Mesenchymal stem cell (in vitro differentiated cells and primary cell): ENCODE data around the gene PRXL2A.

Experiments
- DNase-seq: peaks from one replicate; pipeline ENCODE4 v3.0.0-alpha.2; 2013
- H2AFZ ChIP-seq: one replicate; pipeline ENCODE4 v1.6.1; 2013; ENCODE audit warnings: low read depth, mild to moderate bottlenecking, control low read depth, inconsistent platforms, low read length, moderate library complexity
- H2AK5ac ChIP-seq: 2 replicates; pipeline ENCODE4 v1.6.1; 2013; ENCODE audit warnings: low read length, moderate library complexity, mild to moderate bottlenecking, inconsistent platforms; ENCODE audit not compliant: severe bottlenecking
- H2BK120ac ChIP-seq: one replicate; pipeline ENCODE4 v1.6.1; 2013; ENCODE audit warnings: low read depth, mild to moderate bottlenecking, inconsistent platforms, low read length, moderate library complexity
- H2BK12ac ChIP-seq, 2 experiments: one replicate each; pipeline ENCODE4 v1.6.1; 2013; ENCODE audit warnings: inconsistent platforms in 2 of 2, low read length in 2 of 2, mild to moderate bottlenecking in 2 of 2, moderate library complexity in 2 of 2, control low read depth in 1 of 2
- H2BK15ac ChIP-seq: one replicate; pipeline ENCODE4 v1.6.1; 2013; ENCODE audit warnings: mild to moderate bottlenecking, low read depth, inconsistent platforms; ENCODE audit not compliant: poor library complexity, severe bottlenecking
- H2BK5ac ChIP-seq: 2 replicates; pipeline ENCODE4 v1.6.1; 2013; ENCODE audit warnings: low read depth, mild to moderate bottlenecking, low read length, control low read depth, inconsistent platforms; ENCODE audit not compliant: poor library complexity, severe bottlenecking
- H3K14ac ChIP-seq, 2 experiments: one replicate each; pipeline ENCODE4 v1.6.1; 2013; ENCODE audit warnings: inconsistent platforms in 2 of 2, low read length in 2 of 2, control low read depth in 1 of 2, mild to moderate bottlenecking in 1 of 2, moderate library complexity in 1 of 2
- H3K18ac ChIP-seq, 2 experiments: one replicate each; pipeline ENCODE4 v1.6.1; 2013; ENCODE audit warnings: inconsistent platforms in 2 of 2, low read length in 2 of 2, control low read depth in 1 of 2, low read depth in 1 of 2, mild to moderate bottlenecking in 1 of 2
- H3K23ac ChIP-seq, 2 experiments: one replicate each; pipeline ENCODE4 v1.6.1; 2013; ENCODE audit warnings: inconsistent platforms in 2 of 2, low read length in 2 of 2, mild to moderate bottlenecking in 2 of 2, moderate library complexity in 2 of 2, control low read depth in 1 of 2
- H3K27ac ChIP-seq: 2 replicates; pipeline ENCODE4 v1.5.1; 2013; ENCODE audit warnings: mild to moderate bottlenecking, moderate library complexity, low read length, control low read depth, inconsistent platforms; ENCODE audit not compliant: poor library complexity, severe bottlenecking
- H3K27me3 ChIP-seq, 2 experiments: 2 replicates each; pipeline versions ENCODE4 v1.6.1 to v1.7.0; 2013; ENCODE audit warnings: low read length in 2 of 2, mild to moderate bottlenecking in 2 of 2, moderate library complexity in 2 of 2, control low read depth in 1 of 2, inconsistent platforms in 1 of 2; ENCODE audit not compliant: control insufficient read depth in 1 of 2, insufficient read depth in 1 of 2
- H3K36me3 ChIP-seq, 2 experiments: 2 replicates each; pipeline versions ENCODE4 v1.6.1 to v1.7.0; 2013; ENCODE audit warnings: low read length in 2 of 2, control low read depth in 1 of 2, inconsistent platforms in 1 of 2, low read depth in 1 of 2, mild to moderate bottlenecking in 1 of 2; ENCODE audit not compliant: insufficient read depth in 2 of 2, control insufficient read depth in 1 of 2
- H3K4ac ChIP-seq, 2 experiments: one replicate each; pipeline ENCODE4 v1.6.1; 2013; ENCODE audit warnings: inconsistent platforms in 2 of 2, low read length in 2 of 2, mild to moderate bottlenecking in 2 of 2, moderate library complexity in 2 of 2, control low read depth in 1 of 2, low read depth in 1 of 2
- H3K4me1 ChIP-seq: 2 replicates; pipeline ENCODE4 v1.6.1; 2013; ENCODE audit warnings: low read depth, low read length, control low read depth; ENCODE audit not compliant: control insufficient read depth, insufficient read depth
- H3K4me2 ChIP-seq: 2 replicates; pipeline ENCODE4 v1.6.1; 2013; ENCODE audit warnings: low read length, mild to moderate bottlenecking, inconsistent platforms; ENCODE audit not compliant: poor library complexity, severe bottlenecking
- H3K4me3 ChIP-seq, 2 experiments: 2 replicates each; pipeline versions ENCODE4 v1.5.1 to v1.7.0; 2013; ENCODE audit warnings: low read length in 2 of 2, mild to moderate bottlenecking in 2 of 2, control low read depth in 1 of 2, low read depth in 1 of 2; ENCODE audit not compliant: insufficient read depth in 1 of 2
- H3K79me1 ChIP-seq: replicated peaks from 2 replicates; pipeline ENCODE4 v1.6.1; 2013; ENCODE audit warnings: mild to moderate bottlenecking, control low read depth, low read length, inconsistent platforms; ENCODE audit not compliant: poor library complexity, severe bottlenecking
- H3K9ac ChIP-seq: 2 replicates; pipeline ENCODE4 v1.7.0; 2013; ENCODE audit warnings: mild to moderate bottlenecking, low read length, moderate library complexity
- H3K9me3 ChIP-seq: 2 replicates; pipeline ENCODE4 v1.7.0; 2013; ENCODE audit warnings: mild to moderate bottlenecking, low read length; ENCODE audit not compliant: control insufficient read depth
- H4K8ac ChIP-seq: one replicate; pipeline ENCODE4 v1.6.1; 2013; ENCODE audit warnings: inconsistent platforms, mild to moderate bottlenecking, low read length, moderate library complexity
- H4K91ac ChIP-seq: one replicate; pipeline ENCODE4 v1.6.1; 2013; ENCODE audit warnings: mild to moderate bottlenecking, low read length, inconsistent platforms
- WGBS: methylation state at CpG from one replicate; pipeline ENCODE4 v1.1.7; 2013; ENCODE audit warnings: mixed read lengths; 5-methylcytosine and 5-hydroxymethylcytosine counted together

PRXL2A gene

GRCh38 chr10:80412486-80412885 lies 4.1 kb downstream of the PRXL2A start:
- Histone ChIP-seq H3K27ac (no peak overlapping the region), H3K14ac (no peak overlapping the region), H3K9ac (no peak overlapping the region), H3K4me1 (peaks cover 49% of the 10 kb centered on the region), H3K4ac (peak overlapping the region; percentile 24 to 87), H2BK15ac (peak overlapping the region; percentile 54), H2BK5ac (no peak overlapping the region), H3K36me3 (peaks cover 0 to 6% of the 10 kb centered on the region in 2 experiments), H2BK12ac (peak overlapping the region; percentile 87), H3K79me1 (peaks cover 34% of the 10 kb centered on the region), H2BK120ac (peak overlapping the region; percentile 55), H2AK5ac (no peak overlapping the region), H2AFZ (no peak overlapping the region), H3K4me3 (no peak overlapping the region), H3K9me3 (no peaks in the 10 kb centered on the region), H3K23ac (no peak overlapping the region), H4K8ac (peak overlapping the region; percentile 7), H3K4me2 (no peak overlapping the region), H3K18ac (peak overlapping the region; percentile 67 to 85), H4K91ac (peak overlapping the region; percentile 80), H3K27me3 (peaks cover 0 to 7% of the 10 kb centered on the region in 2 experiments)
- 63% methylated on average over 4 of the region's 5 CpGs for WGBS
- DNase-seq, result no peak

- Histone ChIP-seq H4K91ac (peak overlapping the region; percentile 89), H4K8ac (peak overlapping the region; percentile 83)
- 40% methylated on average over 12 of the region's 12 CpGs for WGBS
Measured at GRCh38 chr10:80413271-80413996, 5.1 kb downstream of the PRXL2A start.

GRCh38 chr10:80414142-80414895 lies 6.0 kb downstream of the PRXL2A start:
- WGBS, result 31% methylated on average over 7 of the region's 7 CpGs
- peak overlapping the region; percentile 32 to 79 for H3K4ac ChIP-seq

More at GRCh38 chr10:80413271-80413996, 5.1 kb downstream of the PRXL2A start:
- Histone ChIP-seq H2AFZ (no peak overlapping the region), H3K23ac (no peak overlapping the region), H3K4me1 (peaks cover 43% of the 10 kb centered on the region), H3K14ac (no peak overlapping the region), H2BK5ac (no peak overlapping the region), H3K27me3 (peaks cover 0 to 7% of the 10 kb centered on the region in 2 experiments), H3K4me3 (no peak overlapping the region), H3K36me3 (peaks cover 0 to 6% of the 10 kb centered on the region in 2 experiments), H3K4ac (peak overlapping the region; percentile 69 to 81), H2AK5ac (no peak overlapping the region), H3K18ac (peak overlapping the region; percentile 84 to 90), H3K9ac (no peak overlapping the region), H3K79me1 (peaks cover 37% of the 10 kb centered on the region), H2BK15ac (no peak overlapping the region), H3K9me3 (no peaks in the 10 kb centered on the region), H2BK12ac (peak overlapping the region; percentile 81 to 87), H2BK120ac (peak overlapping the region; percentile 84), H3K27ac (no peak overlapping the region), H3K4me2 (no peak overlapping the region)
- DNase-seq, result peak; percentile 96

More at GRCh38 chr10:80414142-80414895, 6.0 kb downstream of the PRXL2A start:
- Histone ChIP-seq H2BK5ac (no peak overlapping the region), H3K27me3 (no peaks in the 10 kb centered on the region), H3K4me1 (peaks cover 35% of the 10 kb centered on the region), H2AK5ac (no peak overlapping the region), H3K4me2 (no peak overlapping the region), H3K9me3 (no peaks in the 10 kb centered on the region), H3K36me3 (peaks cover 0 to 6% of the 10 kb centered on the region in 2 experiments), H3K79me1 (peaks cover 33% of the 10 kb centered on the region), H2AFZ (no peak overlapping the region), H3K14ac (no peak overlapping the region), H3K23ac (no peak overlapping the region), H3K18ac (peak overlapping the region; percentile 77 to 81), H2BK15ac (no peak overlapping the region), H3K27ac (no peak overlapping the region), H3K4me3 (no peak overlapping the region), H4K91ac (peak overlapping the region; percentile 89), H2BK12ac (peak overlapping the region; percentile 27 to 53), H3K9ac (no peak overlapping the region), H2BK120ac (peak overlapping the region; percentile 82), H4K8ac (no peak overlapping the region)
- DNase-seq, result peak; percentile 79
